Stimulated activated CD8-positive, alpha-beta memory T cell treated with anti-CD3 and anti-CD28 coated beads, Interleukin-4, amount 100 ng/mL, for 48 hours (primary cell): Measurements from ENCODE around the gene GJA3.

ENCODE experiments used
- DNase-seq: peaks from one replicate; pipeline ENCODE4 v3.0.0-alpha.2; 2020

GJA3 gene

GRCh38 chr13:20160306-20161274, at the start of gene GJA3:
GJA3 (minus strand) TSS chr13:20161052; CDS start chr13:20143288, 17,764 bp downstream.
- DNase-seq = peak; percentile 75

GRCh38 chr13:20209948-20210347, 49.1 kb upstream of the GJA3 start:
- no peak for DNase-seq

GRCh38 chr13:20206698-20207235, 45.9 kb upstream of the GJA3 start:
- DNase-seq = no peak

GRCh38 chr13:20206065-20206697, 45.3 kb upstream of the GJA3 start:
- DNase-seq = no peak

- no peak for DNase-seq
These were observed 37.9 kb upstream of the GJA3 start for GRCh38 chr13:20198781-20199180.

- no peak for DNase-seq
These were observed 36.5 kb upstream of the GJA3 start for GRCh38 chr13:20197361-20197834.

- no peak for DNase-seq
These were observed 34.9 kb upstream of the GJA3 start for GRCh38 chr13:20195801-20196200.

GRCh38 chr13:20193907-20194631, 33.2 kb upstream of the GJA3 start:
- DNase-seq = peak; percentile 44

GRCh38 chr13:20193162-20193906, 32.5 kb upstream of the GJA3 start:
- no peak for DNase-seq

- DNase-seq = no peak
These were observed 31.9 kb upstream of the GJA3 start, which contains the start of gene GJB2 for GRCh38 chr13:20192836-20193161. GJB2 (minus strand) TSS chr13:20192938; CDS start chr13:20189581, 3,357 bp downstream.

GRCh38 chr13:20192158-20192835, 31.4 kb upstream of the GJA3 start:
- peak; percentile 35 for DNase-seq

- DNase-seq = no peak
These were observed 30.7 kb upstream of the GJA3 start for GRCh38 chr13:20191311-20192157.

GRCh38 chr13:20190481-20191310, 29.8 kb upstream of the GJA3 start:
- DNase-seq = no peak

- DNase-seq = no peak
These were observed 29.2 kb upstream of the GJA3 start for GRCh38 chr13:20190076-20190475.

- DNase-seq = no peak
These were observed 28.1 kb upstream of the GJA3 start for GRCh38 chr13:20188667-20189553.

GRCh38 chr13:20186771-20187170, 25.9 kb upstream of the GJA3 start:
- DNase-seq = no peak

GRCh38 chr13:20185366-20186056, 24.7 kb upstream of the GJA3 start:
- DNase-seq = no peak
